Breast epithelium (tissue), 4 donors: Measurements from ENCODE around the gene LAMB3. TPM values are rescaled to one million over a fixed set of nuclear protein-coding genes. Genes with fewer than 3 reads are reported as not detected.

ENCODE experiments used
- DNase-seq, 2 donors: peaks; one replicate each; pipeline ENCODE4 v3.0.0-alpha.2; 2019; ENCODE audit warnings: low spot score in 2 of 2
- H3K27ac ChIP-seq, 2 donors: fragments of 200-600 bp; sonication (generic) in 1 of 2; one replicate each; pipeline ENCODE4 v1.5.1; 2016 to 2019; ENCODE audit warnings: mild to moderate bottlenecking in 1 of 2
- H3K27me3 ChIP-seq, 2 donors: fragments of 200-600 bp; sonication (generic) in 1 of 2; one replicate each; pipeline versions ENCODE4 v1.5.1 to v1.6.0; 2017 to 2019; ENCODE audit warnings: control low read depth in 1 of 2, mild to moderate bottlenecking in 1 of 2
- H3K36me3 ChIP-seq: fragments of 200-600 bp; one replicate; pipeline ENCODE4 v1.5.1; 2019
- H3K4me1 ChIP-seq, 2 donors: fragments of 200-600 bp; sonication (generic); one replicate each; pipeline ENCODE4 v1.5.1; 2016 to 2019; ENCODE audit warnings: control low read depth in 1 of 2
- H3K4me3 ChIP-seq, 3 donors: fragments of 200-600 bp; sonication (generic); 1 replicate in 2 of 3; 2 replicates in 1 of 3; pipeline ENCODE4 v1.5.1; 2016 to 2019; ENCODE audit warnings: mild to moderate bottlenecking in 3 of 3, moderate library complexity in 2 of 3
- H3K9me3 ChIP-seq, 2 donors: fragments of 200-600 bp; sonication (generic) in 1 of 2; one replicate each; pipeline ENCODE4 v1.5.1; 2016 to 2019; ENCODE audit warnings: control low read depth in 1 of 2
- POLR2A ChIP-seq: fragments of 450-650 bp; IDR thresholded peaks from one replicate; pipeline ENCODE4 v1.6.1; 2016; ENCODE audit warnings: antibody characterized with exemption, mild to moderate bottlenecking, moderate library complexity
- POLR2AphosphoS5 ChIP-seq, 3 donors: sonication (generic); formaldehyde crosslinking; IDR thresholded peaks; one replicate each; pipeline ENCODE4 v1.6.1; 2017; ENCODE audit warnings: antibody characterized with exemption in 3 of 3
- intact Hi-C: fragments of 100-400 bp; cut with DNase I; formaldehyde crosslinking; loops from one replicate; pipeline ENCODE4 v1.15.1; 2023; ENCODE audit warnings: low total_unique reads
- total RNA-seq, 3 donors: library from RNA; depleted of rRNA; stranded (reverse); fragments of >200 nt; gene quantifications; one replicate each; pipeline ENCODE4 v1.1.0, GENCODE V29; 2016
- TF ChIP-seq, protein P1 (sequence below), 3 donors: fragments of 450-650 bp; IDR thresholded peaks; one replicate each; pipeline ENCODE4 v1.5.1; 2016 to 2017; ENCODE audit warnings: antibody characterized with exemption in 3 of 3, mild to moderate bottlenecking in 3 of 3, moderate library complexity in 3 of 3

Gene LAMB3
- total RNA-seq, 3 donors from 2014 or later: 23.9 to 48.0 (median 35.6) TPM

DNA sequence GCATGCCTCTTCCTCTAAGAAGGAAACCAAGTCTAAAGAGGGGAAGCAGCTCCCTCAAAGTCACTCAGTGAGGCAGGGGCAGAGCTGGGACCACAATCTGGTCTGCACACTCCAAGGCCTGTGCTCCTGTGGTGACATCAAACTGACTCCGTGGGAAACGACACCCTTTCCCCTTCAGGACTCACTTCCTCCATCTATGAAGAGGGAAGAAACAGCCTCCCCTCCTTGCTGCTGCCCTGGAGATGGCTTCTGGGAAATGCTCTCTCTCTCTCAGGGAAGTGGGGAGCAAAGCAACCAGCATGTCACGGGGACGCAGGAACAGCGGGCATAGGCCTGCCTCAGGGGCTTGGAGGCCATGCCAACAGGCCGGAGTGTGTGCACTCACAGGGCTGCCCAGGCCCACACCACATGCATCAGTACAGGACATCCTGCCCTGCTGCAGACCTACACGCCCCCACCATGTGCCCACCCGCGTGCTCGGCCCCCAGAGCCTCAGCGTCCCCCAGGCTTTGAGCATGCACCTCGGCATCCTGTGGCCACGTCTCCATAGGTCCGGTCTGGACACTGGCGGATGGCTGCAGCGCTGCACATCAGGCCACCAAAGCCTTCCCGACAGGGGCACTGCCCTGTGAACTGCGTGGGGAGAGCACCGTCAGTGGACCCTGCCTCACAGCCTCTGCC, 25.7 kb downstream of the LAMB3 start:
- Histone ChIP-seq H3K27ac (no peak overlapping the region), H3K27me3 (no peaks in the 10 kb centered on the region), H3K4me1 (no peaks in the 10 kb centered on the region), H3K9me3 (no peaks in the 10 kb centered on the region), H3K36me3 (no peaks in the 10 kb centered on the region), H3K4me3 (no peak overlapping the region)
- no peak for DNase-seq
- intact Hi-C loops: no loop called here
- TF ChIP-seq POLR2AphosphoS5 (IDR thresholded peaks at IDR 0.05) (no peak), POLR2A (no peak)
- TF ChIP-seq, protein P1, sequence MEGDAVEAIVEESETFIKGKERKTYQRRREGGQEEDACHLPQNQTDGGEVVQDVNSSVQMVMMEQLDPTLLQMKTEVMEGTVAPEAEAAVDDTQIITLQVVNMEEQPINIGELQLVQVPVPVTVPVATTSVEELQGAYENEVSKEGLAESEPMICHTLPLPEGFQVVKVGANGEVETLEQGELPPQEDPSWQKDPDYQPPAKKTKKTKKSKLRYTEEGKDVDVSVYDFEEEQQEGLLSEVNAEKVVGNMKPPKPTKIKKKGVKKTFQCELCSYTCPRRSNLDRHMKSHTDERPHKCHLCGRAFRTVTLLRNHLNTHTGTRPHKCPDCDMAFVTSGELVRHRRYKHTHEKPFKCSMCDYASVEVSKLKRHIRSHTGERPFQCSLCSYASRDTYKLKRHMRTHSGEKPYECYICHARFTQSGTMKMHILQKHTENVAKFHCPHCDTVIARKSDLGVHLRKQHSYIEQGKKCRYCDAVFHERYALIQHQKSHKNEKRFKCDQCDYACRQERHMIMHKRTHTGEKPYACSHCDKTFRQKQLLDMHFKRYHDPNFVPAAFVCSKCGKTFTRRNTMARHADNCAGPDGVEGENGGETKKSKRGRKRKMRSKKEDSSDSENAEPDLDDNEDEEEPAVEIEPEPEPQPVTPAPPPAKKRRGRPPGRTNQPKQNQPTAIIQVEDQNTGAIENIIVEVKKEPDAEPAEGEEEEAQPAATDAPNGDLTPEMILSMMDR (IDR thresholded peaks at IDR 0.05): no peak

DNA sequence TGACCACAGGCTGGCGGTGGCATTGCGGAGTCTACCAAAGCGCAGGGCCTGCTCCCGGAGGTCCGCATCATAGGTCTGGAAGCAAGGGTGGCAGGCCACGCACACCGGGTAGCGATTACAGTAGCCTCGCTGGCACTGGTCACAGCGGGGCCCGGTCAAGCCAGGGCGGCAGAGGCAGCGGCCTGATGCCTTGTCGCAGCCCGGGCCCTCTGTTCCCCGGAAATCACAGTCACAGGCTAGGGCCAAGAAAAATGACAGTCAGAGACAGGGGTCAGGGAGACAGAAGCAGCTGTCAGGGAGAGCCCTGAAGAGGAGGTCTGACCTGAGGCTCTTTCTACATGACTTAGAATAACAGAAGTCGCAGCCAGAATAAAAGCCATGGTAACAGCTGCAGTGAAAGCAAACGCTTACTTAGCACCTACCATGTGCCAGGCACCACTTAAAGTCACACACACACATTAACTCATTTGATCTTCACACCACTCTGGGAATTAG, 26.4 kb downstream of the LAMB3 start:
- intact Hi-C loops: no loop called here
- no peak overlapping the region for H3K4me3 ChIP-seq
- no peaks in the 10 kb centered on the region for H3K9me3 ChIP-seq
- no peak for TF ChIP-seq POLR2AphosphoS5 (IDR thresholded peaks at IDR 0.05)
- TF ChIP-seq, protein P1 (IDR thresholded peaks at IDR 0.05): no peak
- no peak for TF ChIP-seq POLR2A
- no peak for DNase-seq
- H3K36me3 ChIP-seq: no peaks in the 10 kb centered on the region
- H3K27ac ChIP-seq: no peak overlapping the region
- H3K27me3 ChIP-seq: no peaks in the 10 kb centered on the region
- no peaks in the 10 kb centered on the region for H3K4me1 ChIP-seq

DNA sequence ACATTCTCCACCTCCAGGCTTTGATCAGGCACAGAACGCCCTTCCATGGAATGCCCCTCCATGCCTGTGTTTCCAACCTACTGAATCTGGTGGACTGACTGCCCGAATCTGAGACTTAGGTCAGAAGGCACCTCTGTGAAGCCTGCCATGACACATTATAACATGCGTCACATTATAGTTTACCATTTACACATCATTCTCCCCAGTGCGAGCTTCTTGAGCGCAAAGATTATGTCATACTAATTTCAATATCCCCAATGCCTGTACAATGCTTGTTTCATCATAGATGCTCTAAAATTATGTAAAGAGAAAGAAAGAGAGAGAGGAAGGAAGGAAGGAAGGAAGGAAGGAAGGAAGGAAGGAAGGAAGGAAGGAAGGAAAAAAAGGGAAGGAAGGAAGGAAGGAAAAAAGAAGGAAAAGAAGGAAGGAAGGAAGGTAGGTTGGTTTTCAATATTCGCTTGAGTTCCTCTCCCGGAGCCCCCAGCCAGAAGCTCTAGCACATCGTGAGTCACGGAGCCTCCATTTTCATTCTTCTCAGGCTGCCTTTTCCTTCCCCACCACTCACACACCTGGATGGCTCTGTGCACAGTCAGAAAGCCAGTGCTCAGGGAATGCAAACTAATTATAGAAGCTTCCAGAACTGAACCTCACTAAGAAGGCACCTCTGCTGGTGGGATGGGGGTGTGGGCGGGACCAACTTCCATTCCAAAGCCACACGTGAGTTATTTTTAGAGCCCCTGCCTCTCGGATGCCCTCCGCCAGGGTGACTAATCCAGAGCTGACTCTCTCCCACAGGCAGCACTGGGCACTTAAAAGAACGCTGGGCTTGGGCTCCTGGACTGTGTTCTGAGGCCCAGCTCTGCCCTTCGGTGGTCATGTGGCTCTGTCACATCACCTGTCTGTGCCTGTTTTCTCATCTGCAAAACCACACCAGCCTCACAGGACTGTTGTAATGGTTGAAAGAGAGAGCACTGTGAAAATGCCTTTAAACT, 27.4 kb downstream of the LAMB3 start:
- intact Hi-C loops: no loop called here
- Histone ChIP-seq H3K27ac (no peak overlapping the region), H3K4me1 (no peaks in the 10 kb centered on the region), H3K9me3 (no peaks in the 10 kb centered on the region), H3K36me3 (no peaks in the 10 kb centered on the region), H3K27me3 (no peaks in the 10 kb centered on the region), H3K4me3 (no peak overlapping the region)
- TF ChIP-seq, protein P1 (IDR thresholded peaks at IDR 0.05): no peak
- TF ChIP-seq POLR2A: no peak
- TF ChIP-seq POLR2AphosphoS5 (IDR thresholded peaks at IDR 0.05): no peak
- no peak for DNase-seq

DNA sequence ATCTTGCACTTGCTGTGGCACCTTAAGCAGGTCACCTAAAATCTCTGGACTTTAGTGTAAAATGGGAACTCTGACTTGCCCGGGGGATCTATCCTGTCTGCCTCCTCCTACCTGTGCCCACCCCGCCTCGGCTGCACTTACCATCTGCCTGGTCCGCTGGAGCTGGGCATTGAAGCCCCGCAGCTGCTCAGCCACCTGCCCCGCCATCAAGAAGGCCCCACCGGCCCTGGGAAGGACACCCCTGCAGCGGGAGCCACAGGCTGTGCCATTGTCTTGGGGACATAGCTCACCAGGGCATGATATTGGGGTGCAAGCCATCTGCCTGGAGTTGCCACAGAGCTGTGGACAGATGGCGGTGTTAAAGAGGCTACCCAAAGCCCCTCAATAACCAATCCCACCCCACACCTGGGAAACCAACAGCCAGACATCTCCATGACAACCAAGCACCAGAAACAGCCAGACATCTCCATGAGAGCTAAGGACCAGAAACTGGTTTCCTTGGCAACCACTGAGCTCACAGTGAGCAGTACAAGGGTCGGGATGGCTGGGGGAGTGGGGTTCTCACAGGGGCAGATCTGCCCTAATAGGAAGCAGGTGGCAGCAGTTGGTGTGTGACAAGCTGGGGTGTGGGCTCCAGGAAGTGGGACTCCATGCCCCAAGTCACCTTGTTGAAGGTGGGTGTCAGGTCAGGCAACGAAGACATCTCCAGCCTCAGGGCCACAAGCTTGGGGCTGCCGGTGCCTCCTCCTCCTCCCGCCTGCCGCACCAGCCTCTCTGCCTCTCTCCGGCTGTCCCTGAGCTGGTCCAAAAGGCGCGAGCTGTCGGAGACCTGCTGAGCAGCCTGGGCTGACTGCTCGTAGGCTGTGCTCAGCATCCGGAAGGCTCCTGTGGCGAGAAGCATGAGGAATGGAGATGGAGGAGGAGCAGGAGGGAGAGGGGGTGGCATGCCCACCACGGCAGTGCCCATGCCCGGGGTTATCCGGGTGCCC, 29.1 kb downstream of the LAMB3 start:
- Histone ChIP-seq H3K27ac (no peak overlapping the region), H3K9me3 (no peaks in the 10 kb centered on the region), H3K4me3 (no peak overlapping the region), H3K27me3 (no peaks in the 10 kb centered on the region), H3K36me3 (no peaks in the 10 kb centered on the region), H3K4me1 (no peaks in the 10 kb centered on the region)
- TF ChIP-seq, protein P1 (IDR thresholded peaks at IDR 0.05): no peak
- no peak for TF ChIP-seq POLR2A
- no peak for TF ChIP-seq POLR2AphosphoS5 (IDR thresholded peaks at IDR 0.05)
- no peak for DNase-seq
- intact Hi-C loops: no loop called here
